Neural cell (in vitro differentiated cells): ENCODE measurements around the gene MAMDC2. TPM values are rescaled to one million over a fixed set of nuclear protein-coding genes. Genes with fewer than 3 reads are reported as not detected.

ENCODE experiments used
- H2AFZ ChIP-seq: fragments of 200-600, 300-800 bp; sonication (generic), shearing (Covaris generic); 2 replicates; pipeline ENCODE4 v1.6.0; 2014; ENCODE audit warnings: low read depth, mild to moderate bottlenecking, antibody characterized with exemption, low read length, moderate library complexity
- H3F3A ChIP-seq: fragments of 200-600 bp; shearing (Covaris generic); 2 replicates; pipeline ENCODE4 v1.6.1; 2016; ENCODE audit warnings: mild to moderate bottlenecking, moderate library complexity, mixed read lengths, antibody characterized with exemption, low read length; ENCODE audit not compliant: insufficient read depth, poor library complexity, severe bottlenecking
- H3K27ac ChIP-seq: fragments of 200-600, 300-800 bp; sonication (generic), shearing (Covaris generic); 2 replicates; pipeline ENCODE4 v1.5.1; 2014; ENCODE audit warnings: mild to moderate bottlenecking, low read length, moderate library complexity
- H3K27me3 ChIP-seq: fragments of 300-800, 200-600 bp; sonication (generic), shearing (Covaris generic); 2 replicates; pipeline ENCODE4 v1.6.0; 2014; ENCODE audit warnings: mild to moderate bottlenecking, low read depth, low read length, moderate library complexity; ENCODE audit not compliant: insufficient read depth
- H3K36me3 ChIP-seq: fragments of 300-800, 200-600 bp; sonication (generic), shearing (Covaris generic); 2 replicates; pipeline ENCODE4 v1.5.1; 2014; ENCODE audit warnings: mild to moderate bottlenecking, antibody characterized with exemption, low read length, moderate library complexity; ENCODE audit not compliant: insufficient read depth
- H3K4me2 ChIP-seq: fragments of 300-800, 200-600 bp; sonication (generic), shearing (Covaris generic); 2 replicates; pipeline ENCODE4 v1.6.0; 2014; ENCODE audit warnings: mild to moderate bottlenecking, low read length
- H3K4me3 ChIP-seq: fragments of 300-800, 200-600 bp; sonication (generic), shearing (Covaris generic); 2 replicates; pipeline ENCODE4 v1.5.1; 2014; ENCODE audit warnings: mild to moderate bottlenecking, low read length, moderate library complexity
- H3K79me2 ChIP-seq: fragments of 200-600 bp; shearing (Covaris generic); replicated peaks from 2 replicates; pipeline ENCODE4 v1.6.0; 2014; ENCODE audit warnings: mild to moderate bottlenecking, low read length, moderate library complexity; ENCODE audit not compliant: insufficient read depth
- H3K9ac ChIP-seq: fragments of 300-800, 200-600 bp; sonication (generic), shearing (Covaris generic); 2 replicates; pipeline ENCODE4 v1.6.1; 2016; ENCODE audit warnings: mild to moderate bottlenecking, low read length, mixed read lengths
- H3K9me2 ChIP-seq: fragments of 200-600 bp; shearing (Covaris generic); 2 replicates; pipeline ENCODE4 v1.6.1; 2016; ENCODE audit warnings: mild to moderate bottlenecking, low read length, mixed read lengths; ENCODE audit not compliant: insufficient read depth
- H3K9me3 ChIP-seq: fragments of 200-600, 300-800 bp; sonication (generic), shearing (Covaris generic); 2 replicates; pipeline ENCODE4 v1.6.1; 2016; ENCODE audit warnings: mild to moderate bottlenecking, mixed run types, low read length, moderate library complexity, mixed read lengths
- H4K20me1 ChIP-seq: fragments of 200-600 bp; shearing (Covaris generic); 2 replicates; pipeline ENCODE4 v1.6.1; 2016; ENCODE audit warnings: mild to moderate bottlenecking, mixed run types; ENCODE audit not compliant: insufficient read depth
- CTCF ChIP-seq: fragments of 450-650 bp; IDR thresholded peaks from 2 replicates; pipeline ENCODE4 v1.5.1; 2014; ENCODE audit warnings: antibody characterized with exemption, mild to moderate bottlenecking, moderate library complexity; ENCODE audit not compliant: poor library complexity, severe bottlenecking
- EP300 ChIP-seq: fragments of 450-650 bp; conservative IDR thresholded peaks from 2 replicates; pipeline ENCODE4 v1.6.1; 2014; ENCODE audit warnings: antibody characterized with exemption, mild to moderate bottlenecking, moderate library complexity; ENCODE audit not compliant: poor library complexity, severe bottlenecking
- EZH2 ChIP-seq: fragments of 200-600, 300-800 bp; shearing (Covaris generic), sonication (generic); IDR thresholded peaks from 2 replicates; pipeline ENCODE4 v1.6.1; 2014; ENCODE audit warnings: antibody characterized with exemption, low read length, borderline replicate concordance, mild to moderate bottlenecking; ENCODE audit not compliant: insufficient read depth, poor library complexity, severe bottlenecking
- MXI1 ChIP-seq: fragments of 450-650 bp; conservative IDR thresholded peaks from 2 replicates; pipeline ENCODE4 v1.6.1; 2014; ENCODE audit warnings: antibody characterized with exemption, mild to moderate bottlenecking; ENCODE audit not compliant: poor library complexity, severe bottlenecking
- POLR2AphosphoS5 ChIP-seq: IDR thresholded peaks from 2 replicates; pipeline ENCODE4 v1.6.1; 2012
- RAD21 ChIP-seq: fragments of 450-650 bp; conservative IDR thresholded peaks from 2 replicates; pipeline ENCODE4 v1.6.1; 2014; ENCODE audit warnings: antibody characterized with exemption, mild to moderate bottlenecking, moderate library complexity
- REST ChIP-seq: IDR thresholded peaks from 2 replicates; pipeline ENCODE4 v1.6.1; 2012; ENCODE audit warnings: borderline replicate concordance
- SMC3 ChIP-seq: fragments of 450-650 bp; conservative IDR thresholded peaks from 2 replicates; pipeline ENCODE4 v1.6.1; 2014; ENCODE audit warnings: antibody characterized with exemption, mild to moderate bottlenecking, moderate library complexity; ENCODE audit not compliant: poor library complexity
- TAF1 ChIP-seq: IDR thresholded peaks from 2 replicates; pipeline ENCODE4 v1.6.1; 2012; ENCODE audit warnings: low read depth
- polyA plus RNA-seq: library from polyadenylated mRNA; depleted of rRNA; stranded (reverse); fragments of >200 nt; gene quantifications from 2 replicates; pipeline ENCODE4 v1.2.3, GENCODE V29; 2014

The MAMDC2 gene
- polyA plus RNA-seq, 1 donor from 2014 or later: 0.30 TPM

GRCh38 chr9:70060883-70061507 lies 17.3 kb downstream of the MAMDC2 start:
- Histone ChIP-seq H3F3A (no peaks in the 10 kb centered on the region), H3K9me3 (no peaks in the 10 kb centered on the region), H4K20me1 (no peaks in the 10 kb centered on the region), H3K36me3 (no peaks in the 10 kb centered on the region), H3K79me2 (no peaks in the 10 kb centered on the region), H3K27ac (no peak overlapping the region), H3K9me2 (no peaks in the 10 kb centered on the region), H3K27me3 (no peaks in the 10 kb centered on the region), H3K9ac (no peak overlapping the region), H2AFZ (no peak overlapping the region), H3K4me2 (no peak overlapping the region), H3K4me3 (peak overlapping the region; percentile 29)
- no peak for TF ChIP-seq REST
- TF ChIP-seq EP300: no peak
- TF ChIP-seq RAD21: no peak
- no peak for TF ChIP-seq EZH2
- TF ChIP-seq SMC3: no peak
- no peak for TF ChIP-seq TAF1
- no peak for TF ChIP-seq CTCF
- TF ChIP-seq MXI1: no peak
- no peak for TF ChIP-seq POLR2AphosphoS5

- Histone ChIP-seq H3K4me2 (no peak overlapping the region), H3K4me3 (no peak overlapping the region), H3K9me3 (no peaks in the 10 kb centered on the region), H3K36me3 (no peaks in the 10 kb centered on the region), H3F3A (no peaks in the 10 kb centered on the region), H3K79me2 (no peaks in the 10 kb centered on the region), H2AFZ (no peak overlapping the region), H3K9ac (no peak overlapping the region), H3K27me3 (no peaks in the 10 kb centered on the region), H3K27ac (no peak overlapping the region), H3K9me2 (no peaks in the 10 kb centered on the region), H4K20me1 (no peaks in the 10 kb centered on the region)
- no peak for TF ChIP-seq EZH2
- no peak for TF ChIP-seq POLR2AphosphoS5
- TF ChIP-seq EP300: no peak
- TF ChIP-seq TAF1: no peak
- no peak for TF ChIP-seq CTCF
Observed at GRCh38 chr9:70061776-70062175, 18.1 kb downstream of the MAMDC2 start.
